ENCODE results near the gene CHST13. TPM values are rescaled to one million over a fixed set of nuclear protein-coding genes. Genes with fewer than 3 reads are reported as not detected.
A peak's percentile ranks its signal among the peaks of the same experiment; 100 is the strongest.

The CHST13 gene
- total and polyA plus RNA-seq, 7 donors: 0.25 to 0.66 (median 0.53) TPM; not detected in 3

GRCh38 chr3:126511291-126511690, 12.7 kb upstream of the CHST13 start:
- peak; percentile 34 for DNase-seq
- intact Hi-C loops (cut with DNase I): no loop called here
- Histone ChIP-seq H3K9me3 (no peaks in the 10 kb centered on the region), H3K36me3 (no peaks in the 10 kb centered on the region), H3K4me1 (peaks cover 0 to 11% (median 0%) of the 10 kb centered on the region in 4 donors), H3K4me3 (no peak overlapping the region), H3K27me3 (no peaks in the 10 kb centered on the region), H3K27ac (no peak overlapping the region)
- TF ChIP-seq CTCF (IDR thresholded peaks at IDR 0.05): no peak
- no peak for TF ChIP-seq POLR2AphosphoS5 (IDR thresholded peaks at IDR 0.05)
- no peak for TF ChIP-seq EP300 (IDR thresholded peaks at IDR 0.05)
- no peak for TF ChIP-seq POLR2A (IDR thresholded peaks at IDR 0.05)
- 71% methylated on average over 7 of the region's 7 CpGs for WGBS, 2 donors

- H3K27ac ChIP-seq: no peak overlapping the region
- 69 to 77% methylated on average over 7 of the region's 7 CpGs for WGBS, 2 donors
- H3K36me3 ChIP-seq: no peaks in the 10 kb centered on the region
- peak; percentile 21 for DNase-seq
- H3K4me3 ChIP-seq: no peak overlapping the region
- TF ChIP-seq EP300 (IDR thresholded peaks at IDR 0.05) (no peak), POLR2AphosphoS5 (IDR thresholded peaks at IDR 0.05) (no peak), POLR2A (IDR thresholded peaks at IDR 0.05) (no peak), CTCF (IDR thresholded peaks at IDR 0.05) (no peak)
- H3K9me3 ChIP-seq: no peaks in the 10 kb centered on the region
- intact Hi-C loops (cut with DNase I): no loop called here
- peaks cover 0 to 11% (median 0%) of the 10 kb centered on the region in 4 donors for H3K4me1 ChIP-seq
- no peaks in the 10 kb centered on the region for H3K27me3 ChIP-seq
Observed at GRCh38 chr3:126512026-126512425, 11.9 kb upstream of the CHST13 start.

GRCh38 chr3:126512916-126513650, 10.9 kb upstream of the CHST13 start:
- 82% methylated on average over 12 of the region's 12 CpGs for whole genome bisulfite sequencing, 2 donors
- Histone ChIP-seq H3K36me3 (no peaks in the 10 kb centered on the region), H3K27me3 (peaks cover 0 to 8% (median 0%) of the 10 kb centered on the region in 3 donors), H3K27ac (no peak overlapping the region), H3K4me3 (no peak overlapping the region), H3K4me1 (peaks cover 0 to 11% (median 0%) of the 10 kb centered on the region in 4 donors), H3K9me3 (no peaks in the 10 kb centered on the region)
- no peak for TF ChIP-seq POLR2A (IDR thresholded peaks at IDR 0.05)
- TF ChIP-seq EP300 (IDR thresholded peaks at IDR 0.05): no peak
- no peak for TF ChIP-seq POLR2AphosphoS5 (IDR thresholded peaks at IDR 0.05)
- TF ChIP-seq CTCF (IDR thresholded peaks at IDR 0.05): no peak
- DNase-seq: peak; percentile 42
- intact Hi-C loops (cut with DNase I): no loop called here

GRCh38 chr3:126514161-126514560, 9.8 kb upstream of the CHST13 start:
- H3K36me3 ChIP-seq: no peaks in the 10 kb centered on the region
- no peak overlapping the region for H3K27ac ChIP-seq
- no peak overlapping the region for H3K4me3 ChIP-seq
- peaks cover 0 to 8% (median 0%) of the 10 kb centered on the region in 3 donors for H3K27me3 ChIP-seq
- DNase-seq: peak; percentile 45
- peaks cover 0 to 11% (median 0%) of the 10 kb centered on the region in 4 donors for H3K4me1 ChIP-seq
- intact Hi-C loops (cut with DNase I): no loop called here
- WGBS, 2 donors: 77 to 88% methylated on average over 11 of the region's 11 CpGs
- TF ChIP-seq EP300 (IDR thresholded peaks at IDR 0.05) (no peak), CTCF (IDR thresholded peaks at IDR 0.05) (no peak), POLR2A (IDR thresholded peaks at IDR 0.05) (no peak), POLR2AphosphoS5 (IDR thresholded peaks at IDR 0.05) (no peak)
- H3K9me3 ChIP-seq: no peaks in the 10 kb centered on the region

Data from sigmoid colon (tissue), 7 donors.